ENCODE measurements around the gene ABHD17A. TPM values are rescaled to one million over a fixed set of nuclear protein-coding genes. Genes with fewer than 3 reads are reported as not detected.

ABHD17A gene
- total and polyA plus RNA-seq, 2 of the 8 experiments (the other 6 are each of a cell fraction or from before 2014, with no cell fraction given), result 41.2 to 87.4 TPM

DNA sequence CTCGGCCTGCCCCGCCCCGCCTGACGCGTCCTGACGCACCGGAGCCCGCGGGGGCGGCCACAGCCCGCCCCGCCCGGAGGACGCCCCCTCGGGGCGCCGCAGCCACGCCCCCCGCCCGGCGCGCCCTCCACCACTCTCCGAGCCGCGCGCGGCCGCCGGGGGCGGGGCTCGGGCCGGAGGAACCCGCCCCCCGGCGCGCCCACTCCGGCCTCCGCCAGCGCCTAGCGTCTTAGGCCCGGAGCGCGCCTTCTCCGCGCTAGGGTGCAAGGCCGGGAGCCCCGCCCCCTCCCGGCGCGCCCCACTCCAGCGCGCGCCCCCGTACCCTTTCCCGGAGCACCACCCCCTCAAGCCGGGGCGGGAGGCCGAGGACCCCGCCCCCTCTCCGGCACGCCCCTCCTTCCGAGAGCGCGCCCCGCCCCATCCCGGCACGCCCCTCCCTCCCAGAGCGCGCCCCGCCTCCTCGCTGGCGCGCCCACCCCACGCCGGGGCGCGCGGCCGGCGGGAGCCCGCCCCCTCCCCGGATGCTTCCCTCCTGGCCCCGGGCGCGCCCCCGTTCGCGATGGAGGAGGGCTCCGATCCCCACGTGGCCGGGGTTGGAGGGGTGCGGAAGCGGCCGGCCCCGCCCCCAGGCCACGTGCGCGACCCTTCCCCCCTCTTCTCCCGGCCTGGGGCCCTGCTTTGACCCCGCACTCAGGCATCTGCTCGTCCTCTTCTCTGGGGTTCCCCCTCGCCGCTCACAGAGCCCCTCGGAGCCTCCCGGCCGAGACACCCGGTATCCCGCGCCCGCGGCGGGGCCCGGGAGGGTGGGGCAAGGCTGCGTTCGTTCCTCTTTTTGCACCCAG is 21.4 kb downstream of the ABHD17A start (continued):
- TF ChIP-seq, protein P1, sequence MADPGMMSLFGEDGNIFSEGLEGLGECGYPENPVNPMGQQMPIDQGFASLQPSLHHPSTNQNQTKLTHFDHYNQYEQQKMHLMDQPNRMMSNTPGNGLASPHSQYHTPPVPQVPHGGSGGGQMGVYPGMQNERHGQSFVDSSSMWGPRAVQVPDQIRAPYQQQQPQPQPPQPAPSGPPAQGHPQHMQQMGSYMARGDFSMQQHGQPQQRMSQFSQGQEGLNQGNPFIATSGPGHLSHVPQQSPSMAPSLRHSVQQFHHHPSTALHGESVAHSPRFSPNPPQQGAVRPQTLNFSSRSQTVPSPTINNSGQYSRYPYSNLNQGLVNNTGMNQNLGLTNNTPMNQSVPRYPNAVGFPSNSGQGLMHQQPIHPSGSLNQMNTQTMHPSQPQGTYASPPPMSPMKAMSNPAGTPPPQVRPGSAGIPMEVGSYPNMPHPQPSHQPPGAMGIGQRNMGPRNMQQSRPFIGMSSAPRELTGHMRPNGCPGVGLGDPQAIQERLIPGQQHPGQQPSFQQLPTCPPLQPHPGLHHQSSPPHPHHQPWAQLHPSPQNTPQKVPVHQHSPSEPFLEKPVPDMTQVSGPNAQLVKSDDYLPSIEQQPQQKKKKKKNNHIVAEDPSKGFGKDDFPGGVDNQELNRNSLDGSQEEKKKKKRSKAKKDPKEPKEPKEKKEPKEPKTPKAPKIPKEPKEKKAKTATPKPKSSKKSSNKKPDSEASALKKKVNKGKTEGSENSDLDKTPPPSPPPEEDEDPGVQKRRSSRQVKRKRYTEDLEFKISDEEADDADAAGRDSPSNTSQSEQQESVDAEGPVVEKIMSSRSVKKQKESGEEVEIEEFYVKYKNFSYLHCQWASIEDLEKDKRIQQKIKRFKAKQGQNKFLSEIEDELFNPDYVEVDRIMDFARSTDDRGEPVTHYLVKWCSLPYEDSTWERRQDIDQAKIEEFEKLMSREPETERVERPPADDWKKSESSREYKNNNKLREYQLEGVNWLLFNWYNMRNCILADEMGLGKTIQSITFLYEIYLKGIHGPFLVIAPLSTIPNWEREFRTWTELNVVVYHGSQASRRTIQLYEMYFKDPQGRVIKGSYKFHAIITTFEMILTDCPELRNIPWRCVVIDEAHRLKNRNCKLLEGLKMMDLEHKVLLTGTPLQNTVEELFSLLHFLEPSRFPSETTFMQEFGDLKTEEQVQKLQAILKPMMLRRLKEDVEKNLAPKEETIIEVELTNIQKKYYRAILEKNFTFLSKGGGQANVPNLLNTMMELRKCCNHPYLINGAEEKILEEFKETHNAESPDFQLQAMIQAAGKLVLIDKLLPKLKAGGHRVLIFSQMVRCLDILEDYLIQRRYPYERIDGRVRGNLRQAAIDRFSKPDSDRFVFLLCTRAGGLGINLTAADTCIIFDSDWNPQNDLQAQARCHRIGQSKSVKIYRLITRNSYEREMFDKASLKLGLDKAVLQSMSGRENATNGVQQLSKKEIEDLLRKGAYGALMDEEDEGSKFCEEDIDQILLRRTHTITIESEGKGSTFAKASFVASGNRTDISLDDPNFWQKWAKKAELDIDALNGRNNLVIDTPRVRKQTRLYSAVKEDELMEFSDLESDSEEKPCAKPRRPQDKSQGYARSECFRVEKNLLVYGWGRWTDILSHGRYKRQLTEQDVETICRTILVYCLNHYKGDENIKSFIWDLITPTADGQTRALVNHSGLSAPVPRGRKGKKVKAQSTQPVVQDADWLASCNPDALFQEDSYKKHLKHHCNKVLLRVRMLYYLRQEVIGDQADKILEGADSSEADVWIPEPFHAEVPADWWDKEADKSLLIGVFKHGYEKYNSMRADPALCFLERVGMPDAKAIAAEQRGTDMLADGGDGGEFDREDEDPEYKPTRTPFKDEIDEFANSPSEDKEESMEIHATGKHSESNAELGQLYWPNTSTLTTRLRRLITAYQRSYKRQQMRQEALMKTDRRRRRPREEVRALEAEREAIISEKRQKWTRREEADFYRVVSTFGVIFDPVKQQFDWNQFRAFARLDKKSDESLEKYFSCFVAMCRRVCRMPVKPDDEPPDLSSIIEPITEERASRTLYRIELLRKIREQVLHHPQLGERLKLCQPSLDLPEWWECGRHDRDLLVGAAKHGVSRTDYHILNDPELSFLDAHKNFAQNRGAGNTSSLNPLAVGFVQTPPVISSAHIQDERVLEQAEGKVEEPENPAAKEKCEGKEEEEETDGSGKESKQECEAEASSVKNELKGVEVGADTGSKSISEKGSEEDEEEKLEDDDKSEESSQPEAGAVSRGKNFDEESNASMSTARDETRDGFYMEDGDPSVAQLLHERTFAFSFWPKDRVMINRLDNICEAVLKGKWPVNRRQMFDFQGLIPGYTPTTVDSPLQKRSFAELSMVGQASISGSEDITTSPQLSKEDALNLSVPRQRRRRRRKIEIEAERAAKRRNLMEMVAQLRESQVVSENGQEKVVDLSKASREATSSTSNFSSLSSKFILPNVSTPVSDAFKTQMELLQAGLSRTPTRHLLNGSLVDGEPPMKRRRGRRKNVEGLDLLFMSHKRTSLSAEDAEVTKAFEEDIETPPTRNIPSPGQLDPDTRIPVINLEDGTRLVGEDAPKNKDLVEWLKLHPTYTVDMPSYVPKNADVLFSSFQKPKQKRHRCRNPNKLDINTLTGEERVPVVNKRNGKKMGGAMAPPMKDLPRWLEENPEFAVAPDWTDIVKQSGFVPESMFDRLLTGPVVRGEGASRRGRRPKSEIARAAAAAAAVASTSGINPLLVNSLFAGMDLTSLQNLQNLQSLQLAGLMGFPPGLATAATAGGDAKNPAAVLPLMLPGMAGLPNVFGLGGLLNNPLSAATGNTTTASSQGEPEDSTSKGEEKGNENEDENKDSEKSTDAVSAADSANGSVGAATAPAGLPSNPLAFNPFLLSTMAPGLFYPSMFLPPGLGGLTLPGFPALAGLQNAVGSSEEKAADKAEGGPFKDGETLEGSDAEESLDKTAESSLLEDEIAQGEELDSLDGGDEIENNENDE (IDR thresholded peaks at IDR 0.05; ENCODE audit: insufficient replicate concordance, low read length), result no peak
- TF ChIP-seq KDM1A (IDR thresholded peaks at IDR 0.05; ENCODE audit: borderline replicate concordance, low read length), result no peak
- no peak for TF ChIP-seq CBX8 (IDR thresholded peaks at IDR 0.05; ENCODE audit: borderline replicate concordance, low read depth, low read length)
- TF ChIP-seq CHD1 (IDR thresholded peaks at IDR 0.05; ENCODE audit: low read depth, low read length), result no peak
- TF ChIP-seq NANOG (IDR thresholded peaks at IDR 0.05; ENCODE audit: insufficient read depth, low read depth, low read length, poor library complexity, severe bottlenecking), result no peak
- TF ChIP-seq, protein P2, sequence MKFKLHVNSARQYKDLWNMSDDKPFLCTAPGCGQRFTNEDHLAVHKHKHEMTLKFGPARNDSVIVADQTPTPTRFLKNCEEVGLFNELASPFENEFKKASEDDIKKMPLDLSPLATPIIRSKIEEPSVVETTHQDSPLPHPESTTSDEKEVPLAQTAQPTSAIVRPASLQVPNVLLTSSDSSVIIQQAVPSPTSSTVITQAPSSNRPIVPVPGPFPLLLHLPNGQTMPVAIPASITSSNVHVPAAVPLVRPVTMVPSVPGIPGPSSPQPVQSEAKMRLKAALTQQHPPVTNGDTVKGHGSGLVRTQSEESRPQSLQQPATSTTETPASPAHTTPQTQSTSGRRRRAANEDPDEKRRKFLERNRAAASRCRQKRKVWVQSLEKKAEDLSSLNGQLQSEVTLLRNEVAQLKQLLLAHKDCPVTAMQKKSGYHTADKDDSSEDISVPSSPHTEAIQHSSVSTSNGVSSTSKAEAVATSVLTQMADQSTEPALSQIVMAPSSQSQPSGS (IDR thresholded peaks at IDR 0.05; ENCODE audit: low read length), result no peak
- TF ChIP-seq ASH2L (IDR thresholded peaks at IDR 0.05; ENCODE audit: low read length), result no peak
- TF ChIP-seq TAF1 (IDR thresholded peaks at IDR 0.05; ENCODE audit: low read depth, low read length), result no peak; the same call in 1 of the 2 replicates
